22Rv1 (cell line): ENCODE results near the gene C7.

ENCODE experiments used
- H3K27ac ChIP-seq: fragments of 450-650 bp; 2 replicates; pipeline ENCODE4 v1.5.1; 2017
- ZFX ChIP-seq: fragments of 450-650 bp; IDR thresholded peaks from 2 replicates; pipeline ENCODE4 v1.6.1; 2017; ENCODE audit warnings: antibody characterized with exemption, borderline replicate concordance
- TF ChIP-seq, protein P1 (sequence below): fragments of 450-650 bp; IDR thresholded peaks from 2 replicates; pipeline ENCODE4 v1.5.1; 2017; ENCODE audit warnings: mild to moderate bottlenecking

C7 gene

DNA sequence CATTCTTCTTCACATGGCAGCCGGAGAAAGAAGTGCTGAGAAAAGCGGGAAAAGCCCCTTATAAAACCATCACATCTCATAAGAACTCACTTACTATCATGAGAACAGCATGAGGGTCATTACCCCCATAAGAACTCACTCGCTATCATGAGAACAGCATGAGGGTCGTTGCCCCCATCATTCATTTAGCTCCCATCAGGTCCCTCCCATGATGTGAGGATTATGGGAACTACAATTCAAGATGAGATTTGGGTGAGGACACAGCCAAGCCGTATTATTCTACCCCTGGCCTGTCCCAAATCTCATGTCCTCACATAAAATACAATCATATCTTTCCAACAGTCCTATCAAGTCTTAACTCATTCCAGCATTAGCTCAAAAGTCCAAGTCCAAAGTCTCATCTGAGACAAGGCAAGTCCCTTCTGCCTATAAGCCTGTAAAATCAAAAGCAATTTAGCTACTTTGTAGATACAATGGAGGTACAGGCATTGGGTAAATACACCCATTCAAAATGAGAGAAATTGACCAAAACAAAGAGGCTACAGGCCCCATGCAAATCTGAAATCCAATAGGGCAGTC, 82.8 kb downstream of the C7 start:
- H3K27ac ChIP-seq: no peak overlapping the region
- no peak for TF ChIP-seq ZFX
- TF ChIP-seq, protein P1, sequence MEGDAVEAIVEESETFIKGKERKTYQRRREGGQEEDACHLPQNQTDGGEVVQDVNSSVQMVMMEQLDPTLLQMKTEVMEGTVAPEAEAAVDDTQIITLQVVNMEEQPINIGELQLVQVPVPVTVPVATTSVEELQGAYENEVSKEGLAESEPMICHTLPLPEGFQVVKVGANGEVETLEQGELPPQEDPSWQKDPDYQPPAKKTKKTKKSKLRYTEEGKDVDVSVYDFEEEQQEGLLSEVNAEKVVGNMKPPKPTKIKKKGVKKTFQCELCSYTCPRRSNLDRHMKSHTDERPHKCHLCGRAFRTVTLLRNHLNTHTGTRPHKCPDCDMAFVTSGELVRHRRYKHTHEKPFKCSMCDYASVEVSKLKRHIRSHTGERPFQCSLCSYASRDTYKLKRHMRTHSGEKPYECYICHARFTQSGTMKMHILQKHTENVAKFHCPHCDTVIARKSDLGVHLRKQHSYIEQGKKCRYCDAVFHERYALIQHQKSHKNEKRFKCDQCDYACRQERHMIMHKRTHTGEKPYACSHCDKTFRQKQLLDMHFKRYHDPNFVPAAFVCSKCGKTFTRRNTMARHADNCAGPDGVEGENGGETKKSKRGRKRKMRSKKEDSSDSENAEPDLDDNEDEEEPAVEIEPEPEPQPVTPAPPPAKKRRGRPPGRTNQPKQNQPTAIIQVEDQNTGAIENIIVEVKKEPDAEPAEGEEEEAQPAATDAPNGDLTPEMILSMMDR: no peak

- no peak overlapping the region for H3K27ac ChIP-seq
- TF ChIP-seq, protein P1: no peak
- TF ChIP-seq ZFX: no peak
These were observed 86.7 kb downstream of the C7 start for GRCh38 chr5:40995801-40996586.

- TF ChIP-seq ZFX: no peak
- TF ChIP-seq, protein P1: no peak
- no peak overlapping the region for H3K27ac ChIP-seq
These were observed 89.8 kb downstream of the C7 start for GRCh38 chr5:40999142-40999541.

GRCh38 chr5:40999966-41000365, 90.7 kb downstream of the C7 start:
- H3K27ac ChIP-seq: no peak overlapping the region
- no peak for TF ChIP-seq ZFX
- TF ChIP-seq, protein P1: no peak

DNA sequence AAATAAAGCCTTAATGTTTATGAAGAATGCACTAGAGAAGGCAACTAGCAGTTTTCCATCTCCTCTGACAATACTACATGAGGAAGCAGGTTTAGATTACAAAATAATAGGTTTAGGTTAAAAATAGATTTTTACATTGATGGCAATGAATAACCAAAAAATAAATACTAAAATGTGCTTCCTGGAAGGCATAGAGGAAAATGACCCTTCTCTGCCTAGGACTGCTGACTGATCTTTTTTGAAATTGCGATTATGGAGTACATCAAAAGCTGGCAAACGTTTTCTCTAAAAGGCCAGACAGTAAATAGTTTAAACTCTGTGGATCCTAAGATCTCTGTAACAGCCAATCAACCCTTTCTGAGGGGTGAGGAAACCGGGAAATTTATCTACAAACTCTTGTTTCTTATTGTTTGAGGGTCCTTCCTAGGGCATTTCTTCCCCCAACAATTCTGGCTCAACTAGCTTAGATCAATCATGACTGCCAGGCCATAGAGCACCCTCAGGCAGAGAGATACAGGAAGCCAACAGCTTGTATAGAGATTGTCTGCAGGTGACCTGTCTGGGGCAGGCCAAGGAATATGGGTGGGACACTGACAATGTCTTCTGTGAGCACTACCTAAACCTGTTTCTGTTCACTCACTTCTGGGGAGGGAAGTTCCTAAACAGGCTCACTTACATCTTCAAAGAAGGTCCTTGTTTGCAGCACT, 94.5 kb downstream of the C7 start:
- no peak overlapping the region for H3K27ac ChIP-seq
- no peak for TF ChIP-seq ZFX

GRCh38 chr5:41004931-41005330, 95.6 kb downstream of the C7 start:
- TF ChIP-seq, protein P1: no peak
- TF ChIP-seq ZFX: no peak
- no peak overlapping the region for H3K27ac ChIP-seq

DNA sequence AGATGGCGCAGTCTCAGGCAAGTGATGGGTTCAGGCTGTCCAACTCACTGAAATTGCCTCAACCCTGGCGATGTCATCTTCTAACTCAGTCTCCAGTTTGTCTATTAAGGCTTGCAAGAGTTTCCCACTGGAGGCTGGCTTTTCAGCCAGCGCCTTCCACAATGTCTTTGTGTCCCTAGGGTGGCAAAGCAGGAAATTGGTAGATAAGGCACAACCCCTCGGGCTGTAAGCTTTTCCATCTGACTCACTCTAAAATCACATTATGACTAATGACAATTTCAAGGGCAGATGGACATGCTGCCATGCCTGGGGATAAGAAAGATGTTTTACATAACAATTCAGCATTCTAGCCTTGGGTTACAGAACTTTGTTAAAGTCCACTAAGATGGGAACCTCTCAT, 99.9 kb downstream of the C7 start:
- TF ChIP-seq, protein P1: no peak
- no peak for TF ChIP-seq ZFX
- no peak overlapping the region for H3K27ac ChIP-seq
